IPS DF 6.9 (cell line): ENCODE results near the gene PXDC1.
"Not testable (repeated sequence)": the region's sequence is repeated elsewhere in the genome, so short reads cannot be mapped to it uniquely, and the experiment has no call there.

Experiments
- DNase-seq: peaks from one replicate; pipeline ENCODE4 v3.0.0-alpha.2; 2013; ENCODE audit warnings: low read depth, low spot score
- H3K27ac ChIP-seq: one replicate; pipeline ENCODE4 v1.5.1; 2013; ENCODE audit warnings: low read length, control low read depth
- H3K27me3 ChIP-seq: 2 replicates; pipeline ENCODE4 v1.6.1; 2013; ENCODE audit warnings: mild to moderate bottlenecking, low read length; ENCODE audit not compliant: control insufficient read depth, insufficient read depth
- H3K36me3 ChIP-seq: 2 replicates; pipeline ENCODE4 v1.6.1; 2013; ENCODE audit warnings: low read length; ENCODE audit not compliant: control insufficient read depth, insufficient read depth
- H3K4me1 ChIP-seq: 2 replicates; pipeline ENCODE4 v1.6.1; 2013; ENCODE audit warnings: low read length; ENCODE audit not compliant: control insufficient read depth, insufficient read depth
- H3K4me3 ChIP-seq: 2 replicates; pipeline ENCODE4 v1.5.1; 2013; ENCODE audit warnings: mild to moderate bottlenecking, low read length
- H3K9me3 ChIP-seq: 2 replicates; pipeline ENCODE4 v1.6.1; 2013; ENCODE audit warnings: low read length, inconsistent platforms; ENCODE audit not compliant: control insufficient read depth, insufficient read depth
- WGBS: extraction: QIAGEN DNeasy Blood & Tissue Kit; methylation state at CpG from one replicate; pipeline ENCODE4 v1.1.7; 2013; ENCODE audit warnings: mixed read lengths, missing lambda C conversion rate; ENCODE audit not compliant: insufficient read length, insufficient coverage; 5-methylcytosine and 5-hydroxymethylcytosine counted together

The PXDC1 gene

GRCh38 chr6:3693831-3694230, 57.7 kb downstream of the PXDC1 start:
- Histone ChIP-seq H3K9me3 (no peaks in the 10 kb centered on the region), H3K27ac (no peak overlapping the region), H3K4me1 (no peaks in the 10 kb centered on the region), H3K36me3 (no peaks in the 10 kb centered on the region), H3K27me3 (no peaks in the 10 kb centered on the region), H3K4me3 (no peak overlapping the region)
- no peak for DNase-seq
- no CpG with 5 or more reads among the region's 2 CpGs for WGBS

- no CpG with 5 or more reads among the region's 2 CpGs for WGBS
- no peak overlapping the region for H3K27ac ChIP-seq
These were observed 61.0 kb downstream of the PXDC1 start for GRCh38 chr6:3690506-3690905.

GRCh38 chr6:3687847-3688246, 63.7 kb downstream of the PXDC1 start:
- Histone ChIP-seq H3K27ac (no peak overlapping the region), H3K4me1 (no peaks in the 10 kb centered on the region), H3K27me3 (no peaks in the 10 kb centered on the region), H3K4me3 (no peak overlapping the region), H3K36me3 (no peaks in the 10 kb centered on the region), H3K9me3 (no peaks in the 10 kb centered on the region)
- DNase-seq = no peak
- WGBS = no CpG with 5 or more reads among the region's 1 CpG

More at GRCh38 chr6:3690506-3690905, 61.0 kb downstream of the PXDC1 start:
- DNase-seq = no peak
- H3K36me3 ChIP-seq = no peaks in the 10 kb centered on the region
- no peaks in the 10 kb centered on the region for H3K27me3 ChIP-seq
- H3K4me3 ChIP-seq = no peak overlapping the region
- H3K9me3 ChIP-seq = no peaks in the 10 kb centered on the region
- no peaks in the 10 kb centered on the region for H3K4me1 ChIP-seq

- WGBS = no CpG with 5 or more reads among the region's 6 CpGs
- H3K36me3 ChIP-seq = no peaks in the 10 kb centered on the region
These were observed 68.2 kb downstream of the PXDC1 start for GRCh38 chr6:3683331-3683730.

GRCh38 chr6:3678946-3679345, 72.6 kb downstream of the PXDC1 start:
- no CpG with 5 or more reads among the region's 4 CpGs for WGBS
- H3K27ac ChIP-seq = no peak overlapping the region
- H3K4me3 ChIP-seq = no peak overlapping the region
- no peaks in the 10 kb centered on the region for H3K4me1 ChIP-seq
- no peaks in the 10 kb centered on the region for H3K36me3 ChIP-seq
- H3K27me3 ChIP-seq = no peaks in the 10 kb centered on the region
- no peak for DNase-seq
- H3K9me3 ChIP-seq = no peaks in the 10 kb centered on the region

More at GRCh38 chr6:3683331-3683730, 68.2 kb downstream of the PXDC1 start:
- Histone ChIP-seq H3K4me1 (no peaks in the 10 kb centered on the region), H3K9me3 (no peaks in the 10 kb centered on the region), H3K27me3 (no peaks in the 10 kb centered on the region), H3K27ac (no peak overlapping the region), H3K4me3 (no peak overlapping the region)
- no peak for DNase-seq

- not testable (repeated sequence) for H3K4me1 ChIP-seq, H3K27me3 ChIP-seq, DNase-seq, H3K27ac ChIP-seq, H3K36me3 ChIP-seq, H3K9me3 ChIP-seq, H3K4me3 ChIP-seq
- WGBS = no CpG with 5 or more reads among the region's 9 CpGs
These were observed 73.8 kb downstream of the PXDC1 start for GRCh38 chr6:3677751-3678150.

- not testable (repeated sequence) for DNase-seq
These were observed 74.2 kb downstream of the PXDC1 start for GRCh38 chr6:3677351-3677750.

More at GRCh38 chr6:3677351-3677750, 74.2 kb downstream of the PXDC1 start:
- no CpG with 5 or more reads among the region's 1 CpG for WGBS
- not testable (repeated sequence) for H3K9me3 ChIP-seq, H3K27ac ChIP-seq, H3K4me1 ChIP-seq, H3K27me3 ChIP-seq, H3K36me3 ChIP-seq, H3K4me3 ChIP-seq
